HepG2 (cell line): Measurements from ENCODE around the gene RNASE11. TPM values are rescaled to one million over a fixed set of nuclear protein-coding genes. Genes with fewer than 3 reads are reported as not detected.

Source experiments
- AFF4 ChIP-seq: sonication (generic); formaldehyde crosslinking; IDR thresholded peaks from 2 replicates; pipeline ENCODE4 v1.4.0; 2020; ENCODE audit warnings: missing genetic modification reagents
- AGO1 ChIP-seq: fragments of 200-400 bp; formaldehyde crosslinking; IDR thresholded peaks from 2 replicates; pipeline ENCODE4 v1.6.1; 2017; ENCODE audit warnings: mild to moderate bottlenecking, low read depth, low read length, moderate library complexity; ENCODE audit not compliant: poor library complexity, severe bottlenecking
- BRCA1 ChIP-seq: sonication (generic); formaldehyde crosslinking; IDR thresholded peaks from 2 replicates; pipeline ENCODE4 v1.4.0; 2020; ENCODE audit warnings: missing genetic modification reagents
- HMG20B ChIP-seq: conservative IDR thresholded peaks from 2 replicates; pipeline ENCODE4 v1.6.1; 2016; ENCODE audit warnings: missing genetic modification reagents, missing compliant biosample characterization
- HMGA1 ChIP-seq: sonication (generic); formaldehyde crosslinking; conservative IDR thresholded peaks from 2 replicates; pipeline ENCODE4 v1.4.0; 2020; ENCODE audit warnings: missing genetic modification reagents
- JUNB ChIP-seq: sonication (generic); formaldehyde crosslinking; IDR thresholded peaks from 2 replicates; pipeline ENCODE4 v1.8.0; 2022; ENCODE audit warnings: missing genetic modification reagents, mild to moderate bottlenecking, borderline replicate concordance
- KDM5A ChIP-seq: fragments of 200-600 bp; sonication (generic); IDR thresholded peaks from 2 replicates; pipeline ENCODE4 v1.7.0; 2018; ENCODE audit warnings: antibody characterized with exemption, mild to moderate bottlenecking, low read length, borderline replicate concordance
- KDM5B ChIP-seq: sonication (generic); formaldehyde crosslinking; IDR thresholded peaks from 2 replicates; pipeline ENCODE4 v1.4.0; 2020; ENCODE audit warnings: missing genetic modification reagents, mild to moderate bottlenecking, borderline replicate concordance
- MEIS2 ChIP-seq: sonication (generic); formaldehyde crosslinking; IDR thresholded peaks from 2 replicates; pipeline ENCODE4 v1.9.0; 2021; ENCODE audit warnings: mild to moderate bottlenecking, missing genetic modification reagents
- NCOA5 ChIP-seq: sonication (generic); formaldehyde crosslinking; IDR thresholded peaks from 2 replicates; pipeline ENCODE4 v1.4.0; 2020; ENCODE audit warnings: missing genetic modification reagents
- NR2F1 ChIP-seq, 2 experiments: fragments of 450-650 bp in 1 of 2; formaldehyde crosslinking in 1 of 2; IDR thresholded peaks; 2 replicates each; pipeline versions ENCODE4 v1.5.0 to v1.6.1; 2016 to 2020; ENCODE audit warnings: mild to moderate bottlenecking in 1 of 2, missing compliant biosample characterization in 1 of 2, missing genetic modification reagents in 1 of 2, moderate library complexity in 1 of 2
- POGK ChIP-seq: sonication (generic); formaldehyde crosslinking; conservative IDR thresholded peaks from 2 replicates; pipeline ENCODE4 v1.8.0; 2022; ENCODE audit warnings: mild to moderate bottlenecking, moderate library complexity, missing genetic modification reagents
- POGZ ChIP-seq: sonication (generic); formaldehyde crosslinking; IDR thresholded peaks from 2 replicates; pipeline ENCODE4 v1.4.0; 2020; ENCODE audit warnings: mild to moderate bottlenecking, missing genetic modification reagents
- RAD51 ChIP-seq: fragments of 450-650 bp; IDR thresholded peaks from 2 replicates; pipeline ENCODE4 v1.6.1; 2016; ENCODE audit warnings: borderline replicate concordance
- SIN3A ChIP-seq: IDR thresholded peaks from 2 replicates; pipeline ENCODE4 v1.6.1; 2011; ENCODE audit warnings: low read depth, mild to moderate bottlenecking, control low read depth, low read length, borderline replicate concordance
- SNAI1 ChIP-seq: sonication (generic); formaldehyde crosslinking; IDR thresholded peaks from 2 replicates; pipeline ENCODE4 v1.5.0; 2020; ENCODE audit warnings: mild to moderate bottlenecking, missing genetic modification reagents, borderline replicate concordance
- TAF1 ChIP-seq: sonication (generic); formaldehyde crosslinking; IDR thresholded peaks from 2 replicates; pipeline ENCODE4 v1.4.0; 2020; ENCODE audit warnings: missing genetic modification reagents
- YEATS4 ChIP-seq: sonication (generic); formaldehyde crosslinking; IDR thresholded peaks from 2 replicates; pipeline ENCODE4 v1.4.0; 2020; ENCODE audit warnings: missing genetic modification reagents, borderline replicate concordance
- ZNF160 ChIP-seq: sonication (generic); formaldehyde crosslinking; IDR thresholded peaks from 2 replicates; pipeline ENCODE4 v1.8.0; 2022; ENCODE audit warnings: mild to moderate bottlenecking, inconsistent platforms, missing genetic modification reagents
- ZNF20 ChIP-seq: sonication (generic); formaldehyde crosslinking; IDR thresholded peaks from 2 replicates; pipeline ENCODE4 v1.4.0; 2020; ENCODE audit warnings: mild to moderate bottlenecking, moderate library complexity, missing genetic modification reagents
- ZNF235 ChIP-seq: sonication (generic); formaldehyde crosslinking; IDR thresholded peaks from 2 replicates; pipeline ENCODE4 v1.8.1; 2023; ENCODE audit warnings: mild to moderate bottlenecking, missing genetic modification reagents, borderline replicate concordance
- ZNF34 ChIP-seq: sonication (generic); formaldehyde crosslinking; IDR thresholded peaks from 2 replicates; pipeline ENCODE4 v1.4.0; 2020; ENCODE audit warnings: mild to moderate bottlenecking, missing genetic modification reagents, borderline replicate concordance
- ZNF616 ChIP-seq: sonication (generic); formaldehyde crosslinking; IDR thresholded peaks from 2 replicates; pipeline ENCODE4 v1.5.0; 2020; ENCODE audit warnings: low read depth, mild to moderate bottlenecking, missing genetic modification reagents
- ZSCAN31 ChIP-seq: sonication (generic); formaldehyde crosslinking; IDR thresholded peaks from 2 replicates; pipeline ENCODE4 v1.5.0; 2020; ENCODE audit warnings: low read depth, mild to moderate bottlenecking, missing genetic modification reagents
- ZSCAN9 ChIP-seq: IDR thresholded peaks from 2 replicates; pipeline ENCODE4 v1.6.1; 2016; ENCODE audit warnings: borderline replicate concordance
- polyA plus RNA-seq, 8 experiments: library from polyadenylated mRNA; depleted of rRNA in 3 of 8; stranded (reverse) in 7 of 8; unstranded in 1 of 8; fragments of >200 nt; fragmentation: Illumina TruSeq in 4 of 8; extraction: Trizol in 4 of 8; gene quantifications; 2 replicates each; pipeline versions ENCODE4 v1.2.1 to v1.2.3, GENCODE V29; 2011 to 2016; ENCODE audit warnings: low read depth in 4 of 8, missing spikeins in 1 of 8, mixed read lengths in 1 of 8; ENCODE audit not compliant: insufficient read depth in 1 of 8
- total RNA-seq, 5 experiments: library from RNA; depleted of rRNA; stranded (reverse); fragments of >200 nt; fragmentation: Illumina TruSeq; extraction: Trizol; gene quantifications; 2 replicates each; pipeline ENCODE4 v1.2.3, GENCODE V29; 2016; ENCODE audit warnings: low read depth in 1 of 5

The RNASE11 gene
- total and polyA plus RNA-seq, 2 of the 13 experiments (the other 11 are each of a cell fraction or from before 2014, with no cell fraction given), result not detected

- TF ChIP-seq POGK (0 out of 2 replicates have a peak, but pooled peaks have one; percentile 39), NR2F1 (CRISPR knock-in tag; IDR thresholded peaks at IDR 0.05) (no peak), ZNF20 (CRISPR knock-in tag) (0 out of 2 replicates have a peak, but pooled peaks have one; percentile 73), ZNF160 (no peak), KDM5B (CRISPR knock-in tag) (peak; percentile 49; the same call in 1 of the 2 replicates), YEATS4 (CRISPR knock-in tag) (no peak), BRCA1 (CRISPR knock-in tag) (peak; percentile 50; the same call in 1 of the 2 replicates), AGO1 (no peak), ZSCAN31 (CRISPR knock-in tag) (no peak; the same call in 1 of the 2 replicates), ZNF616 (CRISPR knock-in tag) (peak; percentile 16; the same call in 1 of the 2 replicates), POGZ (no peak), ZNF235 (CRISPR knock-in tag) (peak; percentile 76; the same call in 1 of the 2 replicates), SNAI1 (CRISPR knock-in tag) (peak; percentile 96; the same call in 1 of the 2 replicates), ZSCAN9 (no peak), RAD51 (no peak), KDM5A (peak; percentile 79; the same call in 1 of the 2 replicates), ZNF34 (CRISPR knock-in tag) (no peak), HMG20B (no peak), NCOA5 (CRISPR knock-in tag) (no peak), TAF1 (CRISPR knock-in tag) (0 out of 2 replicates have a peak, but pooled peaks have one; percentile 10), AFF4 (CRISPR knock-in tag) (no peak), HMGA1 (CRISPR knock-in tag) (no peak), SIN3A (no peak; the same call in 1 of the 2 replicates), JUNB (CRISPR knock-in tag) (no peak), MEIS2 (CRISPR knock-in tag) (no peak)
Observed at GRCh38 chr14:20609215-20610001, 21.6 kb upstream of the RNASE11 start (continued).
